Body of pancreas (tissue), 4 donors: Measurements from ENCODE around the gene ACTR1A.

ENCODE experiments used
- POLR2A ChIP-seq, 3 donors: fragments of 450-650 bp; IDR thresholded peaks; one replicate each; pipeline ENCODE4 v1.6.1; 2016; ENCODE audit warnings: antibody characterized with exemption in 3 of 3, mild to moderate bottlenecking in 2 of 3
- TF ChIP-seq, protein P1 (sequence below), 7 experiments: fragments of 450-650 bp in 4 of 7; fragments of 200-600 bp in 3 of 7; sonication (generic) in 3 of 7; IDR thresholded peaks; one replicate each; pipeline ENCODE4 v1.5.1; 2016 to 2019; ENCODE audit warnings: antibody characterized with exemption in 7 of 7

DNA sequence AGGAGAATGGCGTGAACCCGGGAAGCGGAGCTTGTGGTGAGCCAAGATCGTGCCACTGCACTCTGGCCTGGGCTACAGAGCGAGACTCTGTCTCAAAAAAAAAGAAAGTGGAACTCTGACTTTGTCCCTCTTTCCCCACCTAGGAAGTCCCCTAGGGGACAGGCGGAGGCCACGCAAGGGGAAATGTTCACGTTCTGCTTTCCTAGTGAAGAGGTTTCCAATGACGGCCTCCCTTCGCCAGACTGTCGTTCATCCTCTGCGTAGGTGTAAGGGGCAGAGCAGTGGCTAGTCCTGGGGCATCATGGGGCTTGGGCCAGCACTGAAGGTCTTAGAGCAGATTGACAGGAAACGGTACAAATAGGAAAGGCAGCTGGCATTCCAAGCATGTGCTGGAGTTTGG is 31.8 kb upstream of the ACTR1A start:
- TF ChIP-seq POLR2A (IDR thresholded peaks at IDR 0.05), result no peak
- TF ChIP-seq, protein P1, sequence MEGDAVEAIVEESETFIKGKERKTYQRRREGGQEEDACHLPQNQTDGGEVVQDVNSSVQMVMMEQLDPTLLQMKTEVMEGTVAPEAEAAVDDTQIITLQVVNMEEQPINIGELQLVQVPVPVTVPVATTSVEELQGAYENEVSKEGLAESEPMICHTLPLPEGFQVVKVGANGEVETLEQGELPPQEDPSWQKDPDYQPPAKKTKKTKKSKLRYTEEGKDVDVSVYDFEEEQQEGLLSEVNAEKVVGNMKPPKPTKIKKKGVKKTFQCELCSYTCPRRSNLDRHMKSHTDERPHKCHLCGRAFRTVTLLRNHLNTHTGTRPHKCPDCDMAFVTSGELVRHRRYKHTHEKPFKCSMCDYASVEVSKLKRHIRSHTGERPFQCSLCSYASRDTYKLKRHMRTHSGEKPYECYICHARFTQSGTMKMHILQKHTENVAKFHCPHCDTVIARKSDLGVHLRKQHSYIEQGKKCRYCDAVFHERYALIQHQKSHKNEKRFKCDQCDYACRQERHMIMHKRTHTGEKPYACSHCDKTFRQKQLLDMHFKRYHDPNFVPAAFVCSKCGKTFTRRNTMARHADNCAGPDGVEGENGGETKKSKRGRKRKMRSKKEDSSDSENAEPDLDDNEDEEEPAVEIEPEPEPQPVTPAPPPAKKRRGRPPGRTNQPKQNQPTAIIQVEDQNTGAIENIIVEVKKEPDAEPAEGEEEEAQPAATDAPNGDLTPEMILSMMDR (IDR thresholded peaks at IDR 0.05), result no peak
